HepG2 (cell line): Measurements from ENCODE around the gene AP5Z1. TPM values are rescaled to one million over a fixed set of nuclear protein-coding genes. Genes with fewer than 3 reads are reported as not detected.

ENCODE experiments used
- ATAC-seq: fragments of 200-7000 bp; cut with Tn5 transposase; 3 replicates; pipeline ENCODE4 v1.9.1; 2020; ENCODE audit warnings: mild to moderate bottlenecking, moderate library complexity
- BruUV-seq: library from RNA; stranded (reverse); fragments of 400-500 nt; replicated peaks from 2 replicates; lab custom pipeline; 2021; lab: Mats Ljungman, UMichigan
- CTCF ChIA-PET: fragments of 300-600 bp; formaldehyde crosslinking; extraction: SDS; loops from one replicate; lab custom pipeline; 2021; ENCODE audit warnings: low total read pairs, inconsistent platforms, low intra/inter-chr PET ratio; lab: Yijun Ruan, JAX
- POLR2A ChIA-PET: fragments of 350-600 bp; sonication (Branson Sonifier 250); formaldehyde crosslinking; loops from one replicate; lab custom pipeline; 2020; ENCODE audit warnings: antibody characterized with exemption, inconsistent platforms; lab: Yijun Ruan, JAX
- DNase-seq: peaks from one replicate; pipeline ENCODE4 v3.0.0-alpha.2; 2015; ENCODE audit warnings: low spot score
- FAIRE-seq: peaks from 3 replicates; lab custom pipeline; 2011; peaks lifted over from hg19 to GRCh38; lab: Jason Lieb, UNC
- H2AFZ ChIP-seq: one replicate; pipeline ENCODE4 v1.6.1; 2011; ENCODE audit warnings: low read length, inconsistent platforms
- H3K27ac ChIP-seq: fragments of 300-600 bp; 3 replicates; pipeline ENCODE4 v1.8.0; 2011; ENCODE audit warnings: mixed run types, mild to moderate bottlenecking, mixed read lengths, low read length, inconsistent platforms; ENCODE audit not compliant: insufficient read depth; ENCODE audit errors: extremely low read length
- H3K27me3 ChIP-seq, 2 experiments: fragments of 200-600 bp in 1 of 2; 2 replicates in 1 of 2; 3 replicates in 1 of 2; pipeline versions ENCODE4 v1.6.0 to v1.8.0; 2011; ENCODE audit warnings: low read length in 2 of 2, mild to moderate bottlenecking in 2 of 2, moderate library complexity in 2 of 2, inconsistent platforms in 1 of 2; ENCODE audit not compliant: insufficient read depth in 2 of 2, control insufficient read depth in 1 of 2
- H3K36me3 ChIP-seq, 2 experiments: fragments of 200-600 bp in 1 of 2; replicated peaks in 1 of 2; 2 replicates in 1 of 2; 3 replicates in 1 of 2; pipeline versions ENCODE4 v1.5.1 to v1.8.0; 2011; ENCODE audit warnings: low read length in 2 of 2, inconsistent platforms in 1 of 2; ENCODE audit not compliant: insufficient read depth in 2 of 2, control insufficient read depth in 1 of 2
- H3K4me1 ChIP-seq: 2 replicates; pipeline ENCODE4 v1.5.1; 2012; ENCODE audit warnings: low read length, inconsistent platforms; ENCODE audit not compliant: insufficient read depth
- H3K4me2 ChIP-seq: 2 replicates; pipeline ENCODE4 v1.6.0; 2011; ENCODE audit warnings: low read depth, low read length, inconsistent platforms
- H3K4me3 ChIP-seq, 3 experiments: fragments of 200-600 bp in 1 of 3; sonication (generic), shearing (Covaris generic) in 1 of 3; replicated peaks in 1 of 3; 2 replicates each; pipeline ENCODE4 v1.5.1; 2011 to 2016; ENCODE audit warnings: low read length in 3 of 3, inconsistent platforms in 2 of 3, low read depth in 2 of 3, mild to moderate bottlenecking in 2 of 3, control low read depth in 1 of 3, mixed read lengths in 1 of 3; ENCODE audit not compliant: insufficient read depth in 1 of 3
- H3K79me2 ChIP-seq: one replicate; pipeline ENCODE4 v1.6.1; 2011; ENCODE audit warnings: low read length, inconsistent platforms; ENCODE audit not compliant: insufficient read depth
- H3K9ac ChIP-seq: 2 replicates; pipeline ENCODE4 v1.6.0; 2011; ENCODE audit warnings: mild to moderate bottlenecking, low read depth, low read length, inconsistent platforms; ENCODE audit not compliant: insufficient read depth
- H3K9me3 ChIP-seq: 2 replicates; pipeline ENCODE4 v1.5.1; 2012; ENCODE audit warnings: mild to moderate bottlenecking, low read length
- H4K20me1 ChIP-seq: 2 replicates; pipeline ENCODE4 v1.6.0; 2011; ENCODE audit warnings: inconsistent platforms, mild to moderate bottlenecking, low read length, moderate library complexity; ENCODE audit not compliant: insufficient read depth
- ATF5 ChIP-seq: sonication (generic); formaldehyde crosslinking; IDR thresholded peaks from 2 replicates; pipeline ENCODE4 v1.4.0; 2020; ENCODE audit warnings: mild to moderate bottlenecking, low read depth, missing genetic modification reagents
- KLF13 ChIP-seq: sonication (generic); formaldehyde crosslinking; IDR thresholded peaks from 2 replicates; pipeline ENCODE4 v1.4.0; 2020; ENCODE audit warnings: mild to moderate bottlenecking, missing genetic modification reagents
- MAFK ChIP-seq, 2 experiments: IDR thresholded peaks in 1 of 2; conservative IDR thresholded peaks in 1 of 2; 2 replicates each; pipeline ENCODE4 v1.6.1; 2011; ENCODE audit warnings: improper control_type of control experiment in 2 of 2, low read length in 2 of 2
- MED8 ChIP-seq: sonication (generic); formaldehyde crosslinking; IDR thresholded peaks from 2 replicates; pipeline ENCODE4 v1.8.1; 2023; ENCODE audit warnings: mild to moderate bottlenecking, missing genetic modification reagents; ENCODE audit not compliant: insufficient replicate concordance
- MEF2D ChIP-seq: sonication (generic); formaldehyde crosslinking; IDR thresholded peaks from 2 replicates; pipeline ENCODE4 v1.5.1; 2020; ENCODE audit warnings: mild to moderate bottlenecking, missing genetic modification reagents
- PAWR ChIP-seq: sonication (generic); formaldehyde crosslinking; IDR thresholded peaks from 2 replicates; pipeline ENCODE4 v1.4.0; 2020; ENCODE audit warnings: missing genetic modification reagents, mild to moderate bottlenecking, borderline replicate concordance
- PHB2 ChIP-seq: fragments of 450-650 bp; IDR thresholded peaks from 2 replicates; pipeline ENCODE4 v1.6.1; 2018; ENCODE audit not compliant: partially characterized antibody
- RFX1 ChIP-seq: fragments of 450-650 bp; IDR thresholded peaks from 2 replicates; pipeline ENCODE4 v1.6.1; 2017
- RXRB ChIP-seq: IDR thresholded peaks from 2 replicates; pipeline ENCODE4 v1.6.1; 2016; ENCODE audit warnings: borderline replicate concordance, missing genetic modification reagents, missing compliant biosample characterization
- TBP ChIP-seq: sonication (generic); formaldehyde crosslinking; IDR thresholded peaks from 2 replicates; pipeline ENCODE4 v1.5.0; 2020; ENCODE audit warnings: missing genetic modification reagents
- ZBTB10 ChIP-seq: sonication (generic); formaldehyde crosslinking; IDR thresholded peaks from 2 replicates; pipeline ENCODE4 v1.4.0; 2020; ENCODE audit warnings: missing genetic modification reagents, borderline replicate concordance
- ZC3H13 ChIP-seq: sonication (generic); formaldehyde crosslinking; IDR thresholded peaks from 2 replicates; pipeline ENCODE4 v1.8.1; 2023; ENCODE audit warnings: mild to moderate bottlenecking, missing genetic modification reagents, moderate library complexity
- ZNF576 ChIP-seq: sonication (generic); formaldehyde crosslinking; IDR thresholded peaks from 2 replicates; pipeline ENCODE4 v1.4.0; 2020; ENCODE audit warnings: mild to moderate bottlenecking, missing genetic modification reagents
- ZNF850 ChIP-seq: sonication (generic); formaldehyde crosslinking; conservative IDR thresholded peaks from 2 replicates; pipeline ENCODE4 v1.9.0; 2021; ENCODE audit warnings: mild to moderate bottlenecking, missing genetic modification reagents
- WGBS: methylation state at CpG from one replicate; pipeline ENCODE4 v1.1.6; 2017; ENCODE audit warnings: low lambda C conversion rate; 5-methylcytosine and 5-hydroxymethylcytosine counted together
- in situ Hi-C: cut with HindIII; loops from 2 replicates; pipeline ENCODE4 v1.10.0; 2017; ENCODE audit warnings: low pct_unique_long_range_greater_than_20kb; ENCODE audit not compliant: extremely low pct_ligation_motif_present
- intact Hi-C: fragments of 100-400 bp; cut with micrococcal nuclease; formaldehyde crosslinking; loops from one replicate; pipeline ENCODE4 v1.10.0; 2022; ENCODE audit not compliant: unreplicated experiment
- polyA plus RNA-seq, 8 experiments: library from polyadenylated mRNA; depleted of rRNA in 3 of 8; stranded (reverse) in 7 of 8; unstranded in 1 of 8; fragments of >200 nt; fragmentation: Illumina TruSeq in 4 of 8; extraction: Trizol in 4 of 8; gene quantifications; 2 replicates each; pipeline versions ENCODE4 v1.2.1 to v1.2.3, GENCODE V29; 2011 to 2016; ENCODE audit warnings: low read depth in 4 of 8, missing spikeins in 1 of 8, mixed read lengths in 1 of 8; ENCODE audit not compliant: insufficient read depth in 1 of 8
- total RNA-seq, 5 experiments: library from RNA; depleted of rRNA; stranded (reverse); fragments of >200 nt; fragmentation: Illumina TruSeq; extraction: Trizol; gene quantifications; 2 replicates each; pipeline ENCODE4 v1.2.3, GENCODE V29; 2016; ENCODE audit warnings: low read depth in 1 of 5

The AP5Z1 gene
- total and polyA plus RNA-seq, 2 of the 13 experiments (the other 11 are each of a cell fraction or from before 2014, with no cell fraction given), result 9.3 to 15.1 TPM

- ChIA-PET POLR2A (interaction anchor here (1.3 to 3.0 kb wide), 2 partner anchors 22 to 28 kb away, joined by 4 to 10 read pairs; partner anchors contain the start of gene AP5Z1), CTCF (no interaction called here)
- intact Hi-C loops, result no loop called here
- Histone ChIP-seq H3K4me2 (no peak overlapping the region), H3K27ac (no peak overlapping the region), H4K20me1 (no peaks in the 10 kb centered on the region; the same call in 1 of the 2 replicates), H3K9me3 (no peaks in the 10 kb centered on the region), H3K79me2 (peaks cover 33% of the 10 kb centered on the region), H3K9ac (no peak overlapping the region), H2AFZ (no peak overlapping the region), H3K36me3 (peaks cover 20 to 47% of the 10 kb centered on the region in 2 experiments), H3K4me3 (no peak overlapping the region), H3K4me1 (peaks cover 53% of the 10 kb centered on the region), H3K27me3 (no peaks in the 10 kb centered on the region)
- in situ Hi-C loops, result no loop called here
- no peak for FAIRE-seq
- no peak for ATAC-seq
- DNase-seq, result no peak
- over 99% methylated on average over 15 of the region's 22 CpGs for WGBS
- no TSS peak for BruUV-seq
- TF ChIP-seq MED8 (CRISPR knock-in tag) (no peak), KLF13 (no peak), ZC3H13 (CRISPR knock-in tag) (no peak), RXRB (CRISPR knock-in tag) (no peak), ATF5 (CRISPR knock-in tag) (no peak), RFX1 (no peak), MAFK (conservative IDR thresholded peaks at IDR 0.05 in 1 of 2, IDR thresholded peaks at IDR 0.05 in 1 of 2; ENCODE audit: low read length in 2 of 2) (no peak), ZNF850 (no peak)
Observed at GRCh38 chr7:4747013-4747412, 28.4 kb upstream of the AP5Z1 start.

- no TSS peak for BruUV-seq
- 96% methylated on average over 11 of the region's 11 CpGs for WGBS
Observed at GRCh38 chr7:4747746-4748145, 27.7 kb upstream of the AP5Z1 start.

More at GRCh38 chr7:4747746-4748145, 27.7 kb upstream of the AP5Z1 start:
- Histone ChIP-seq H3K4me3 (no peak overlapping the region), H3K79me2 (peaks cover 30% of the 10 kb centered on the region), H3K36me3 (peaks cover 17 to 47% of the 10 kb centered on the region in 2 experiments), H3K27me3 (no peaks in the 10 kb centered on the region), H3K4me2 (no peak overlapping the region)
- POLR2A ChIA-PET, result interaction anchor here (1.3 kb wide), 1 partner anchor 28 kb away, joined by 4 read pairs; the partner anchor contains the start of gene AP5Z1
- no peak for ATAC-seq
- in situ Hi-C loops, result no loop called here
- no peak for TF ChIP-seq PAWR (CRISPR knock-in tag)
- no peak for TF ChIP-seq ZBTB10 (CRISPR knock-in tag)
- TF ChIP-seq PHB2, result no peak
- no peak for TF ChIP-seq TBP
- no peak for TF ChIP-seq ZNF576 (CRISPR knock-in tag)
- no peak for TF ChIP-seq MEF2D
- TF ChIP-seq, all 625 proteins: peak for 0
- Histone ChIP-seq H4K20me1 (peaks cover under 1% of the 10 kb centered on the region; the same call in 1 of the 2 replicates), H3K9ac (no peak overlapping the region), H2AFZ (no peak overlapping the region), H3K4me1 (peaks cover 46% of the 10 kb centered on the region), H3K27ac (no peak overlapping the region), H3K9me3 (no peaks in the 10 kb centered on the region)
- CTCF ChIA-PET, result no interaction called here
- no peak for FAIRE-seq
- no peak for DNase-seq
- intact Hi-C loops, result no loop called here
